Measurements from ENCODE around the gene DKK3. TPM values are rescaled to one million over a fixed set of nuclear protein-coding genes. Genes with fewer than 3 reads are reported as not detected.

The DKK3 gene
- polyA plus RNA-seq, 1 of the 3 experiments (the other 2 are of a cell fraction) = 1,174 TPM

- TF ChIP-seq REST (IDR thresholded peaks at IDR 0.05; ENCODE audit: low read depth, low read length) (no peak), NRF1 (IDR thresholded peaks at IDR 0.05; ENCODE audit: low read depth, low read length) (no peak), RXRA (IDR thresholded peaks at IDR 0.05; ENCODE audit: borderline replicate concordance, low read depth) (no peak), TAF1 (IDR thresholded peaks at IDR 0.05; ENCODE audit: borderline replicate concordance, low read depth, low read length) (no peak), YY1 (IDR thresholded peaks at IDR 0.05; ENCODE audit: low read depth) (peak; percentile 26; the same call in 1 of the 2 replicates), MXI1 (IDR thresholded peaks at IDR 0.05; ENCODE audit: low read depth, low read length) (no peak), TEAD4 (IDR thresholded peaks at IDR 0.05; ENCODE audit: borderline replicate concordance, insufficient read depth) (no peak), CTCF (IDR thresholded peaks at IDR 0.05) (no peak)
- TF ChIP-seq, protein P1, sequence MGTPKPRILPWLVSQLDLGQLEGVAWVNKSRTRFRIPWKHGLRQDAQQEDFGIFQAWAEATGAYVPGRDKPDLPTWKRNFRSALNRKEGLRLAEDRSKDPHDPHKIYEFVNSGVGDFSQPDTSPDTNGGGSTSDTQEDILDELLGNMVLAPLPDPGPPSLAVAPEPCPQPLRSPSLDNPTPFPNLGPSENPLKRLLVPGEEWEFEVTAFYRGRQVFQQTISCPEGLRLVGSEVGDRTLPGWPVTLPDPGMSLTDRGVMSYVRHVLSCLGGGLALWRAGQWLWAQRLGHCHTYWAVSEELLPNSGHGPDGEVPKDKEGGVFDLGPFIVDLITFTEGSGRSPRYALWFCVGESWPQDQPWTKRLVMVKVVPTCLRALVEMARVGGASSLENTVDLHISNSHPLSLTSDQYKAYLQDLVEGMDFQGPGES (IDR thresholded peaks at IDR 0.05; ENCODE audit: low read depth, low read length) = no peak
Observed at GRCh38 chr11:12017243-12017678, 8.8 kb upstream of the DKK3 start (continued).

DNA sequence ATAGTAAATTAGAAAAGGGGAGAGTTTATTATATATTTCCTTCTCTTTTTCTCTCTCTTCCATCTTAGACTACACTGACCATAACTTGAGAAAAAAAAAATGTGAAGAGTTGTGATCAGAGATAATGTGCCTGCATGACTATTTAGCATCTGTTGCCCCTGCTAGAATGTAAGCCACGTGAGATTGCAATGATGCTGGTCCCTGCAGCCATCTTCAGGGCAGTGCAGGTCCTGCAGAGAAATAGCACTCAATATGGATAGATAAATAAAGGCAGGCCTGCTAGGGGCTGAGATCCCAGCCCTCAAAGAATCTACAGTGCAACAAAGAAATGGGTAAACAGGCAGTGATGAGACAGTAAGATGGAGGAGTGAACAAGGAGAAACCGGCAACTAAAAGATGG lies 7.8 kb upstream of the DKK3 start:
- Histone ChIP-seq H3K27ac (ENCODE audit: low read depth in 2 of 2, low read length in 1 of 2) (peak overlapping the region in 1 of 2 experiments; percentile 84; a peak in 2 of 4 replicates), H3K4me3 (ENCODE audit: low read depth in 2 of 2, low read length in 1 of 2) (no peak overlapping the region), H3K4me1 (ENCODE audit: control insufficient read depth in 1 of 2, insufficient read depth in 2 of 2, low read depth in 1 of 2, low read length in 1 of 2) (peaks cover 6 to 21% of the 10 kb centered on the region in 2 experiments; a peak in 3 of 4 replicates), H3F3A (replicated peaks; ENCODE audit: insufficient read depth) (peaks cover 23% of the 10 kb centered on the region), H2AFZ (ENCODE audit: low read depth) (no peak overlapping the region), H4K20me1 (ENCODE audit: insufficient read depth) (no peaks in the 10 kb centered on the region), H3K36me3 (replicated peaks in 1 of 2; ENCODE audit: control insufficient read depth in 1 of 2, insufficient read depth in 2 of 2, low read length in 1 of 2) (no peaks in the 10 kb centered on the region), H3K9ac (no peak overlapping the region), H3K79me2 (ENCODE audit: insufficient read depth) (no peaks in the 10 kb centered on the region), H3K4me2 (no peak overlapping the region), H3K9me2 (no peaks in the 10 kb centered on the region), H3K27me3 (ENCODE audit: insufficient read depth) (no peaks in the 10 kb centered on the region), H3K9me3 (no peaks in the 10 kb centered on the region)
- 88% methylated on average over 2 of the region's 2 CpGs for WGBS (ENCODE audit: low lambda C conversion rate)
- no peak for DNase-seq
- ChIA-PET POLR2A (no interaction called here), CTCF (interaction anchor here (1.0 to 1.9 kb wide), 2 partner anchors 32 to 84 kb away, joined by 3 to 8 read pairs; no protein-coding TSS in a partner anchor)
- TF ChIP-seq ELF1 (IDR thresholded peaks at IDR 0.05) (no peak), POLR2AphosphoS5 (IDR thresholded peaks at IDR 0.05; ENCODE audit: low read depth, low read length) (no peak), RXRA (IDR thresholded peaks at IDR 0.05; ENCODE audit: borderline replicate concordance, low read depth) (no peak), USF1 (IDR thresholded peaks at IDR 0.05; ENCODE audit: borderline replicate concordance, low read depth) (no peak), CTCF (IDR thresholded peaks at IDR 0.05) (peak; percentile 24; the same call in 1 of the 2 replicates), CHD2 (IDR thresholded peaks at IDR 0.05; ENCODE audit: low read length, partially characterized antibody) (no peak), RCOR1 (IDR thresholded peaks at IDR 0.05; ENCODE audit: low read length) (no peak), RAD21 (IDR thresholded peaks at IDR 0.05; ENCODE audit: low read length) (peak; percentile 62), FOXM1 (IDR thresholded peaks at IDR 0.05; ENCODE audit: low read depth) (no peak), SMC3 (IDR thresholded peaks at IDR 0.05; ENCODE audit: low read depth, low read length) (peak; percentile 37; the same call in 1 of the 2 replicates), MXI1 (IDR thresholded peaks at IDR 0.05; ENCODE audit: low read depth, low read length) (no peak)
- TF ChIP-seq, protein P1 (IDR thresholded peaks at IDR 0.05; ENCODE audit: low read depth, low read length) = no peak
